GM21381 (cell line): ENCODE measurements around the gene GFOD1.
A peak's percentile ranks its signal among the peaks of the same experiment; 100 is the strongest.

ENCODE experiments used
- ATAC-seq: cut with Tn5 transposase; IDR thresholded peaks from one replicate; pipeline ENCODE4 v1.9.1; 2021; ENCODE audit warnings: mild to moderate bottlenecking, moderate library complexity; ENCODE audit not compliant: unreplicated experiment

Gene GFOD1

GRCh38 chr6:13360671-13361540 lies 126.5 kb downstream of the GFOD1 start:
- ATAC-seq, result no peak

- ATAC-seq, result no peak
Observed at GRCh38 chr6:13359287-13359686, 128.1 kb downstream of the GFOD1 start.

DNA sequence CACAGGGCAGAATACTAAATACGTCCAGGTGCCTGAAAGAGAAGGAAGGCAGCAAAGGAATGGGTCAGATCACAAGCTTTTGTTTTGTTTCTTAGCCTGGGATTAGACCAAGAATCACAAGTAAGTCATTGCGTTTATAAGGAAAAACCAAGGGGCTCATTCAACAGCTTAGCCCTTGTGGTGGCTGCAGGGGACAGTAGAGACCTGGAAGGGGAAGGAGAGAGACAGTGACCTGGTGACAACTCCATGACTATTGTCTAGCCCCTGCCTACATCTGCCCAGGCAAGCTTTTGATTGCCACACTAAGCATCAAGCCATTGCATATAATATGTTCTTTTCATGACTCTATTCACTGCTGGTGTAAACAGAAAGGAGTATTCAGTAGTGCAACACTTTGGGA lies 128.9 kb downstream of the GFOD1 start:
- ATAC-seq, result no peak

DNA sequence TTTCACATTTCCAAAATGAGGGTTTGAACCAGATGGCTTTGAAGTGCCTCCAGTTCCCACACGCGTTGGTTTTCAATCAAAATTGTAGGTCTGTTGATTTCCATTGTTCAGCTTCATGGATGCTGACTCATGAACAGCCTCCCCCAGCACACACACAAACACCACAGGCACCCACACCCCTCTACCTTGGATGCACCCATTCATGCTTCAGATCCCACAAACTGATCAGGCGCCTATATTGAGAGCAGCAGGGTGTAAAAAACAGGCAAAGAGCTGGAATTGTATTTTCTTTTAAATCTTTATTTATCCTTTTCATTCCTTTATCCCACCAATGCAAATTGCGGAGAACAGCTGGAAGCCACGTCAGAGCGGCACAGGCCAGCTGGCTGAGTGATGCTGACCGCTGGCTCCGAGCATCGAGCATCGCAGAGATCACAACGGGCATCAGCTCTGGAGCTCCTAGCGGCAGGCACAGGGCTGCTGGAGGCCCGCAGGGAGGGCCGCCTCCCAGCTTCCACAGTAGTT lies 129.8 kb downstream of the GFOD1 start:
- no peak for ATAC-seq

DNA sequence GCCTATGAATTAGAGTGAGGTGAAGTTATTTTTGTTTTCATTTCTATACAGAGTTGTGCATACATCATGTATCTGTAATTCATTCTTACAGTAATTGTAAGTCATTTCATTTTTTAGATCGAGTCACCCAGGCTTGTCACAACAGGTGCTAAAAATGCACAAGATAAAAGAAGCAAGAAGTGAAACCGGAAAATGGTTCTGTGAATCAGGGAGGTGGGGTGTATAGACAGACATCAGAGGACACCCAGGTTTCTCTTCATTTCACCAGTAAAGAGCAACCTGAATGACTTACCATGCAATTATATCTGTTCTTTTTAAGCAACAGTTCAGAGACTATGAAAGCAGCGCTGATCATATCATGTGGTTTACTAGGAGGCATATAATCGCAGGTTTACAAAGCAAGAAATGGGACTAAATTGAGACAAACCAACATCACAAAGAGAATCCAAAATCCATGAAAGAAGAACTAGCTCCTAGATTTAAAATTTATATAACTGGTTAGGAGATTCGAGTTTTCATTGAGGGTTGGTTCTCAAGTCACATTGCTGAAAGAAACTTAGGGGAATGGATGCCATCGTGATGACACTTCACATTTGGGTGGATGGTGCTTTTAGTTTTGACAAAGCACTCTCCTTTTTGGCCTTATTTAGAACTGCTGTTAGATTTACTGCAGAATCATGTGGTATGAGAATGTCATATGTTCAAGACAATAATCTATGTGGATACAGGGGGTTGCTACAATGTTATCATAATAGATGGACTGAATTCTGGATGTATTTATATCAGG lies 131.2 kb downstream of the GFOD1 start:
- ATAC-seq, result peak; percentile 92

DNA sequence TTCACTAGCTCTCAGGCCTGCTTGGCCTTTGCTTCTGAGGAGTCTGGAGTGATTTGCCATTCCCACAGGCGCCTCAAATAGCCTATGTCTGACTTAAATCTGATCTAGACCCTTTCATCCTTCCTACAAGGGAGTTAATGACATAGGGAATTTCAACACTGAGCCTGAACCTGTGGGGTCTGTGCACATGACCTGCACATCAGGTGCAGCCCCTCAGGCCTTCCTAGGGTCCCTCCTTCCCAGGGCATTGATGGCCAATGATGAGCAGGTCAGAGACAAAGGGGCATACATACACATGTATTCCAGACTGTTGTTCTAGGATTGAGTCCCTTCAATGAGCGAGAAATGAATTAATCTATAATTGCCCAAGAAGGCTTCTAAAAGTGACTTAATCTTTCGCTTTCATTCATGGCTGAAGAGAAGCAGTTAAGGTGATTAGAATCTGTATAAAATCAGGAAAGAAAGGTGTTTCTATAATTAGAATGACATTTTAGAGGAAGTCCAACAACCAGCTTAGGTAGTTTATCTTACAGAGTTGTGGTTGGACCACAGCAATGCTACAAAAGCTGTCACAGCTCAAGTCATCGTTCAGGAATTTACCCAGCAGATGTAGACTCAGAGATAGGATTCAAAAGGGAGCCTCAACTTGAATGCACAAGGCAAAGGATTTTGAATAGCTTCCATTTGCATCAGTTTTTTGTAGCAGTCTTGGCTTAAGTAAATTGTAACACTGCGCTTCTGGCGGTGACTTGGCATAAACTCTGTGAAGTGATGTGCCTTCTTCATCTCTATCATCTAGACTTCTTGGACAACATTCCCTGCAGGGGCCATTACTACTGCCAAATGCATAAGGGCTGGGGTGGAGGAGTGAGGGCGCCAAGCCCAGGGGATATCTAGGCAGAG lies 132.1 kb downstream of the GFOD1 start:
- peak; percentile 27 for ATAC-seq

- no peak for ATAC-seq
Observed at GRCh38 chr6:13354331-13355042, 132.9 kb downstream of the GFOD1 start.

DNA sequence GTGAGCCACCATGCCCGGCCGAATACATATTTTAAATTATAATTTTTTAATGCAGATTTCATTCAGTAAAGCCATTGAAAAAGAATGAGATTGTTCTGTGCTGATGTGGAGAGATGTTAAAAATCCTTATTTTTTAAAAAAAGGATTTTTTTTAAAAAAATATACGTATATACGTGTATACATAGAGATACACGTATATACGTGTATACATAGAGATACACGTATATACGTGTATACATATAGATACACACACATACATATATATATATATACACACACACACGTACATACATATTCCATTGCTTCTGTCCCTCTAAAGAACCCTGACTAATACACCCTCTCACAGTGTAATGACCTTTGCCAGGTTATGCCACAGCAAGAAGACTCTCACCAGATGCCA lies 135.2 kb downstream of the GFOD1 start:
- ATAC-seq, result no peak

- ATAC-seq, result no peak
Observed at GRCh38 chr6:13351271-13351670, 136.1 kb downstream of the GFOD1 start.

DNA sequence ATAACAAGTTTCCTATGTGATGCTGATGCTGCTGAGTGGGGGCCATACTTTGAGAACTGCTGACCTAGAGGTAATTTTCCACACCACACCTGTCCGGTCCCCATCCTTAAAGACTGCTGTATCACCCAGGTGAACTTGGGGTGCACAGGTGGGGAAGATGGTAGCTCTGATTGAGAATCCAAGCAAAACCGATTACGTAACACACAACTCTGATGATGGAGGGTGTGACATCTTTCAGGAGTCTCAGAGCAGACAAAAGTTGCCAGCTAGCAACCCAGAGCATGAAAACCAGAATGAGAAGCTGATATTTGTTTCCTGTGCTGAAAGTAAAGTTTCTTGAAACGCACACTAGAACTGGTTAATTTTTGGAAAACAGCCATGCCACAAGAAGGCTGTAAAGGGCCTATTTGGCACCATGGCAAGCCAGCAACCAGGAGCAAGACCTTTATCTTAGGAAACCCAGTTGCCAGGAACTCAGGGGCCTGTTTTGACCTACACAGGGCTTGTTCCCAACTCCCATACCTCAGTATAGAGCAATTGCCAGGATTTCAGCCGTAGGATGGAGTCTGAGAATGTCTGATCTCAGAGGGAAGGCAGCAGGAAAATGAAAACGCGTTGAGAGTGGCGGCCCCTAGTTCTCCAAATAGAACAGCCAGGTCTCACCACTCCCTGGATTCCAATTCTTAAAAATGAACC lies 137.4 kb downstream of the GFOD1 start:
- ATAC-seq, result no peak

DNA sequence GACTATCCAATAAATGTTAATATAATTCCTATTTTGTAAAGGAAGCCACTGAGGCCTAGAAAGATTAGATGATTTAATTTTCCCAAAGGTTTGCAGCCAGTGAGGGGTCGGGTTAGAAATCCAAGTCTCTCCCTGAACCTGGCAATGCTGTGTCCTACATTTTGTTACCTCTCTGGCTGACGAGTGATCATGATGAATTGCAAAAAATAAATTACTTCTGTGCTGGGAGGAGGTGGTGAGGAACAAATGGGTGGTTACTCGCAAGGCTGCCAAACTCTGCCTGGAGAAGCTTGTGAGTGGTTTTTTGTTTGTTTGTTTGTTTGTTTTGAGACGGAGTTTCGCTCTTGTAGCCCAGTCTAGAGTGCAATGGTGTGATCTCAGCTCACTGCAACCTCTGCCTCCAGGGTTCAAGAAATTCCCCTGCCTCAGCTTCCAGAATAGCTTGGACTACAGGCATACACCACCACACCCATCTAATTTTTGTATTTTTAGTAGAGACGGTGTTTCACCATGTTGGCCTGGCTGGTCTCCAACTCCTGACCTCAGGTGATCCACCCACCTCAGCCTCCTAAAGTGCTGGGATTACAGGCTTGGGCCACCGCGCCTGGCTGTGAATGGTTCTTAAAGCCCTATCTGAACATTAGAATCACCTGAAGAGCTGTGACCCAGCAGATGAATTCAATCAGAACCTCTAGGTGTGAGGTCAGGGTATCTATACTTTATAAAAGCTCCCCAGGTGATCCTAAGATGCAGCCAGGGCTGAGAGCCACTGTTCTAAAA lies 138.9 kb downstream of the GFOD1 start:
- ATAC-seq, result no peak

DNA sequence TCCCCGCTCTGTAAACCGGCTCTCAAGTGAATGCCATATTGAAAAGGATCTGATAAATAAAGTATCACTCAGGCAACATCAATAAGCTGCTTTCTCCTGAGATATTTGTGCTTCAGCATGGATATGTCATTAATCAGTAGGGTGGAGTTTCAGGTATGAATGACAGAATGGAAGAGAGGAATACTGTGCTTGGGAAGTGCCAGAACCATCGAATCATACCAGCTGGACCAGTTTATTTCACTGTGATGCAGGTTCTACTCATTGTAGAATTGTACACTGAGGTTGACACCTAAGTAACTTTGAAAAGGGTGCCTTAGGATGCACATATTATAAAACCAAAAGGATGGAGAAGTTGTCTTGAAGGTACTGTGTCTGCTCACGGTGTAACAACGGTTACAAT lies 141.2 kb downstream of the GFOD1 start:
- no peak for ATAC-seq

- no peak for ATAC-seq
Observed at GRCh38 chr6:13342414-13343019, 144.9 kb downstream of the GFOD1 start.

DNA sequence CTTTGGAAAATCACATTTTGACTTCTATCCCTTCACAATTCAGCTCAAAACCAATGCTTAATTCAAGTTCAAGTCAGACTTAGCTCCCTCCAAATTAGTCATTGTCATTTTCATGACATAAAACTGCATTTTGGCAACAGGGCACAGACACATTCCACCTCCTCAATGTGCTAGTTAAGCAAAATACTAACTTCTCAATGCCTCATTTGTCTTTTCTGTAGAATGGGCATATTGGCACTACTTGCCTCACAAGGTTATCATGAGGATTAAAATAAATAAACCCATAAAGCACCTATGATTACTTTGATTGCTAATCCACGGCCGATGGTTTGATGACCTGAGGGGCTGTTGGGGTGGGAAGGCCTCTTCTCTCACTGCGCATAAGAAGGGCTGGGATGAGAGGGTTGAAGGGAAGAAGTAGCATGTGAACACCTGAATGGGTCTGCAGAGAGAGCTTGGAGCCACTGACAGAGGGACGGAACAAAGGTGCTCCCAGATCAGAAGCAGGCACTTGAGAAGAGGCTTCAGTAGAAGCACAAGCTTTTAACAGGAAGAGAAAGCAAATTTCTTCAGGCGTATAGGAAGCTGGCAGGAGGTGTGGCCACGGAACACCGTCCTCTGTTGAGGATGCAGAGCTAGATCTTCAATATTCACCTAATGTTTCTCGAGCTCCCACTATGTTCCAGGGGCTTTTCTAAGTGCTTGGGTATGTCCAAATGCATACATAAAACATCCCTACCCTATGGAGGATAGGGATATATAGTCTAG lies 147.4 kb downstream of the GFOD1 start:
- ATAC-seq, result no peak

DNA sequence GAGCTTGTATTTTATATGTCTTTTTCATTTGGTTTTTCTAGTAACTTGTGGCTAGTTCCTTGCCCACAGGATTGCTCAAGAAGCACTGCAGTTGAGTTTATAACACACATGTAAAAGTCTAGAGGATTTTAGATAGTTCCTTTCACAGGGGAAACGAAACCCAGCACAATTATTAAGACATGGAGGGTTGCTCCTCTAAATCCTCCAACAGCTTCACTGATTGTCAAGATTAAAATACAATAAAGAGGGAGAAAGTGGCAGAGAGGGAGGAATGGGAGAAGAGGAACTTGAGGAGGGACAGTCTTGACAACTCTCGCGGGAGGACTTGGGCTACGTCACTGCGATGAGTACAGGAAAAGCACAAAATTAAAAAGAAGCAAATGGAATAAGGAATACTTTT lies 149.4 kb downstream of the GFOD1 start:
- ATAC-seq, result no peak

DNA sequence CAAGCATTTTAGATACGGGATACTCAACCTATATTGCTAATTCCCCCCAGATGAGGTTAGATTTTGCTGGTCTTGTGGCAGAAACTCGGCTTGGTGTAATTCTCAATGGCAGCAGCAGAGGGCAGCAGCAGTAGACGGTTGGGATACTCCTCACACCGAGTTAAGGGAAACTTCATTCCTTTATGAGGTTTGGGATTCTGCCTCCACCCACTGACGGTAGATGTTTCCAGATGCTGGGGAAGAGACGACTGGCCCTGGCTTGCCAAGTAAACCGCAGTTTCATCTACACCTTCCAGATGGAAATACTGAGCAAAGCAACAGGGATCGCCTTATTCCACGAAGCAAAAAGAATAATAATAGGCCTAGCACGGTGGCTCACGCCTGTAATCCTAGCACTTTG lies 150.8 kb downstream of the GFOD1 start:
- ATAC-seq, result no peak

- ATAC-seq, result no peak
Observed at GRCh38 chr6:13334953-13335352, 152.4 kb downstream of the GFOD1 start.

DNA sequence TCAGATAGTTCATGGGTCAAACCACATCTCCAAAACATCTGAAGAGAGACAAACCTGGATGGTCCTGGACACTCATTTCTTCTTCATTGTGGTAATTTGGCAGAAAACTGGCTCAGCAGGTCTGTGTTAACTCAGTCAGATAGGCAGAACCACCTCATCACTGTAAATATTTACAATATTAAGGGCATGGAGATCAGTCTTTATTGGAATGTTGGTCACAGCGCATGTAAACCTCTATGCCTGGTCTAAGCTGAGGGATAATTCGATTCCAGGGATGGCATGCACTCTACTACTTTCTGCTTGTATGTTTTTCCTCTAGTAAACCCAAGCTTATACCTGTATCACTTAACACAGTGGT lies 155.1 kb downstream of the GFOD1 start:
- no peak for ATAC-seq
